ENCODE results near the gene DUS2. TPM values are rescaled to one million over a fixed set of nuclear protein-coding genes. Genes with fewer than 3 reads are reported as not detected.

Gene DUS2
- total and polyA plus RNA-seq, 2 of the 8 experiments (the other 6 are each of a cell fraction or from before 2014, with no cell fraction given) = 17.2 to 27.0 TPM

DNA sequence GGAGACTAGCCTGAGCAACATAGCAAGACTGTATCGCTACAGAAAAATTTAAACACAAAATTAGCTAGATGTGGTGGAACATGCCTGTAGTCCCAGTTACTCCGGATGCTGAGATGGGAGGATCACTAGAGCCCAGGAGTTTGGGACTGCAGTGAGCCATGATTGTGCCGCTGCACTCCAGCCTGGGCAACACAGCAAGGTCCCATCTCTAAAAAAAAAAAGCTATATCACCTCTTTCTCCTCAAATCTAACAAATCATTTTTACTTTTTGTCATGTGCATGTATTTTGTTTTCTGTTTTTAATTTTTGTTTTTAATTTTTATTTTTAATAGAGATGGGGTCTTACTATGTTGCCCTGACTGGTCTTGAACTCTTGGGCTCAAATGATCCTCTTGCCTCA, 5.9 kb downstream of the DUS2 start (continued):
- TF ChIP-seq CHD7 (IDR thresholded peaks at IDR 0.05; ENCODE audit: insufficient replicate concordance, low read length) (no peak), KDM5A (IDR thresholded peaks at IDR 0.05; ENCODE audit: low read length) (no peak), FOSL1 (IDR thresholded peaks at IDR 0.05; ENCODE audit: insufficient read depth, low read depth, low read length) (no peak), TAF7 (optimal IDR thresholded peaks at IDR 0.05; ENCODE audit: borderline replicate concordance, low read depth, low read length) (no peak), HDAC2 (IDR thresholded peaks at IDR 0.05; ENCODE audit: borderline replicate concordance in 1 of 2, low read depth in 2 of 2, low read length in 2 of 2) (no peak), SP4 (IDR thresholded peaks at IDR 0.05; ENCODE audit: low read length) (no peak), SP2 (IDR thresholded peaks at IDR 0.05; ENCODE audit: low read length) (no peak)
- TF ChIP-seq, protein P1, sequence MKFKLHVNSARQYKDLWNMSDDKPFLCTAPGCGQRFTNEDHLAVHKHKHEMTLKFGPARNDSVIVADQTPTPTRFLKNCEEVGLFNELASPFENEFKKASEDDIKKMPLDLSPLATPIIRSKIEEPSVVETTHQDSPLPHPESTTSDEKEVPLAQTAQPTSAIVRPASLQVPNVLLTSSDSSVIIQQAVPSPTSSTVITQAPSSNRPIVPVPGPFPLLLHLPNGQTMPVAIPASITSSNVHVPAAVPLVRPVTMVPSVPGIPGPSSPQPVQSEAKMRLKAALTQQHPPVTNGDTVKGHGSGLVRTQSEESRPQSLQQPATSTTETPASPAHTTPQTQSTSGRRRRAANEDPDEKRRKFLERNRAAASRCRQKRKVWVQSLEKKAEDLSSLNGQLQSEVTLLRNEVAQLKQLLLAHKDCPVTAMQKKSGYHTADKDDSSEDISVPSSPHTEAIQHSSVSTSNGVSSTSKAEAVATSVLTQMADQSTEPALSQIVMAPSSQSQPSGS (IDR thresholded peaks at IDR 0.05; ENCODE audit: low read length) = no peak
- TF ChIP-seq, protein P2, sequence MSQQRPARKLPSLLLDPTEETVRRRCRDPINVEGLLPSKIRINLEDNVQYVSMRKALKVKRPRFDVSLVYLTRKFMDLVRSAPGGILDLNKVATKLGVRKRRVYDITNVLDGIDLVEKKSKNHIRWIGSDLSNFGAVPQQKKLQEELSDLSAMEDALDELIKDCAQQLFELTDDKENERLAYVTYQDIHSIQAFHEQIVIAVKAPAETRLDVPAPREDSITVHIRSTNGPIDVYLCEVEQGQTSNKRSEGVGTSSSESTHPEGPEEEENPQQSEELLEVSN (IDR thresholded peaks at IDR 0.05) = no peak

Measured in H1 (cell line).